Measurements from ENCODE around the gene NSF.

The NSF gene

GRCh38 chr17:46773221-46773605 lies 182.7 kb downstream of the NSF start:
- Histone ChIP-seq H3K4me3 (ENCODE audit: low read depth, low read length) (peak overlapping the region; percentile 43), H3K27me3 (ENCODE audit: control insufficient read depth, insufficient read depth, low read length) (peaks cover 73% of the 10 kb centered on the region), H3K9ac (ENCODE audit: low read depth, low read length) (no peak overlapping the region), H3K36me3 (ENCODE audit: control insufficient read depth, insufficient read depth, low read length) (no peaks in the 10 kb centered on the region), H3K4me1 (ENCODE audit: control insufficient read depth, insufficient read depth, low read length) (peaks cover 13% of the 10 kb centered on the region), H3K9me3 (ENCODE audit: control insufficient read depth, insufficient read depth, low read length) (no peaks in the 10 kb centered on the region)

- H3K36me3 ChIP-seq (ENCODE audit: control insufficient read depth, insufficient read depth, low read length) = no peaks in the 10 kb centered on the region
- no peak overlapping the region for H3K9ac ChIP-seq (ENCODE audit: low read depth, low read length)
- no peaks in the 10 kb centered on the region for H3K9me3 ChIP-seq (ENCODE audit: control insufficient read depth, insufficient read depth, low read length)
- H3K4me3 ChIP-seq (ENCODE audit: low read depth, low read length) = peak overlapping the region; percentile 22
- peaks cover 73% of the 10 kb centered on the region for H3K27me3 ChIP-seq (ENCODE audit: control insufficient read depth, insufficient read depth, low read length)
- H3K4me1 ChIP-seq (ENCODE audit: control insufficient read depth, insufficient read depth, low read length) = peaks cover 13% of the 10 kb centered on the region
These were observed 183.2 kb downstream of the NSF start for GRCh38 chr17:46773676-46774075.

- Histone ChIP-seq H3K27me3 (ENCODE audit: control insufficient read depth, insufficient read depth, low read length) (peaks cover 71% of the 10 kb centered on the region), H3K9ac (ENCODE audit: low read depth, low read length) (no peak overlapping the region), H3K4me3 (ENCODE audit: low read depth, low read length) (no peak overlapping the region), H3K36me3 (ENCODE audit: control insufficient read depth, insufficient read depth, low read length) (no peaks in the 10 kb centered on the region), H3K9me3 (ENCODE audit: control insufficient read depth, insufficient read depth, low read length) (no peaks in the 10 kb centered on the region), H3K4me1 (ENCODE audit: control insufficient read depth, insufficient read depth, low read length) (peaks cover 13% of the 10 kb centered on the region)
These were observed 183.8 kb downstream of the NSF start for GRCh38 chr17:46774108-46774737.

- Histone ChIP-seq H3K4me1 (ENCODE audit: control insufficient read depth, insufficient read depth, low read length) (peaks cover 9% of the 10 kb centered on the region), H3K4me3 (ENCODE audit: low read depth, low read length) (no peak overlapping the region), H3K9me3 (ENCODE audit: control insufficient read depth, insufficient read depth, low read length) (no peaks in the 10 kb centered on the region), H3K9ac (ENCODE audit: low read depth, low read length) (no peak overlapping the region), H3K36me3 (ENCODE audit: control insufficient read depth, insufficient read depth, low read length) (no peaks in the 10 kb centered on the region), H3K27me3 (ENCODE audit: control insufficient read depth, insufficient read depth, low read length) (peaks cover 63% of the 10 kb centered on the region)
These were observed 186.0 kb downstream of the NSF start for GRCh38 chr17:46776298-46777005.

- no peak overlapping the region for H3K4me3 ChIP-seq (ENCODE audit: low read depth, low read length)
- no peaks in the 10 kb centered on the region for H3K36me3 ChIP-seq (ENCODE audit: control insufficient read depth, insufficient read depth, low read length)
- H3K4me1 ChIP-seq (ENCODE audit: control insufficient read depth, insufficient read depth, low read length) = peaks cover 4% of the 10 kb centered on the region
- H3K9me3 ChIP-seq (ENCODE audit: control insufficient read depth, insufficient read depth, low read length) = no peaks in the 10 kb centered on the region
- H3K9ac ChIP-seq (ENCODE audit: low read depth, low read length) = no peak overlapping the region
- peaks cover 66% of the 10 kb centered on the region for H3K27me3 ChIP-seq (ENCODE audit: control insufficient read depth, insufficient read depth, low read length)
These were observed 187.8 kb downstream of the NSF start for GRCh38 chr17:46777943-46778915.

GRCh38 chr17:46780003-46780373 lies 189.5 kb downstream of the NSF start:
- Histone ChIP-seq H3K9ac (ENCODE audit: low read depth, low read length) (no peak overlapping the region), H3K36me3 (ENCODE audit: control insufficient read depth, insufficient read depth, low read length) (no peaks in the 10 kb centered on the region), H3K4me1 (ENCODE audit: control insufficient read depth, insufficient read depth, low read length) (no peaks in the 10 kb centered on the region), H3K9me3 (ENCODE audit: control insufficient read depth, insufficient read depth, low read length) (no peaks in the 10 kb centered on the region), H3K27me3 (ENCODE audit: control insufficient read depth, insufficient read depth, low read length) (peaks cover 54% of the 10 kb centered on the region), H3K4me3 (ENCODE audit: low read depth, low read length) (no peak overlapping the region)

- Histone ChIP-seq H3K4me1 (ENCODE audit: control insufficient read depth, insufficient read depth, low read length) (no peaks in the 10 kb centered on the region), H3K36me3 (ENCODE audit: control insufficient read depth, insufficient read depth, low read length) (no peaks in the 10 kb centered on the region), H3K4me3 (ENCODE audit: low read depth, low read length) (no peak overlapping the region), H3K27me3 (ENCODE audit: control insufficient read depth, insufficient read depth, low read length) (peaks cover 52% of the 10 kb centered on the region), H3K9me3 (ENCODE audit: control insufficient read depth, insufficient read depth, low read length) (no peaks in the 10 kb centered on the region), H3K9ac (ENCODE audit: low read depth, low read length) (no peak overlapping the region)
These were observed 191.9 kb downstream of the NSF start for GRCh38 chr17:46782250-46782953.

GRCh38 chr17:46783031-46783593 lies 192.6 kb downstream of the NSF start:
- H3K4me1 ChIP-seq (ENCODE audit: control insufficient read depth, insufficient read depth, low read length) = no peaks in the 10 kb centered on the region
- H3K9ac ChIP-seq (ENCODE audit: low read depth, low read length) = no peak overlapping the region
- peaks cover 49% of the 10 kb centered on the region for H3K27me3 ChIP-seq (ENCODE audit: control insufficient read depth, insufficient read depth, low read length)
- no peak overlapping the region for H3K4me3 ChIP-seq (ENCODE audit: low read depth, low read length)
- no peaks in the 10 kb centered on the region for H3K36me3 ChIP-seq (ENCODE audit: control insufficient read depth, insufficient read depth, low read length)
- H3K9me3 ChIP-seq (ENCODE audit: control insufficient read depth, insufficient read depth, low read length) = no peaks in the 10 kb centered on the region

GRCh38 chr17:46785696-46786095 lies 195.2 kb downstream of the NSF start:
- no peaks in the 10 kb centered on the region for H3K4me1 ChIP-seq (ENCODE audit: control insufficient read depth, insufficient read depth, low read length)
- H3K27me3 ChIP-seq (ENCODE audit: control insufficient read depth, insufficient read depth, low read length) = peaks cover 60% of the 10 kb centered on the region
- H3K9me3 ChIP-seq (ENCODE audit: control insufficient read depth, insufficient read depth, low read length) = no peaks in the 10 kb centered on the region
- H3K4me3 ChIP-seq (ENCODE audit: low read depth, low read length) = no peak overlapping the region
- H3K36me3 ChIP-seq (ENCODE audit: control insufficient read depth, insufficient read depth, low read length) = no peaks in the 10 kb centered on the region
- H3K9ac ChIP-seq (ENCODE audit: low read depth, low read length) = no peak overlapping the region

GRCh38 chr17:46787478-46787877 lies 197.0 kb downstream of the NSF start:
- Histone ChIP-seq H3K9me3 (ENCODE audit: control insufficient read depth, insufficient read depth, low read length) (no peaks in the 10 kb centered on the region), H3K4me3 (ENCODE audit: low read depth, low read length) (no peak overlapping the region), H3K9ac (ENCODE audit: low read depth, low read length) (no peak overlapping the region), H3K27me3 (ENCODE audit: control insufficient read depth, insufficient read depth, low read length) (peaks cover 74% of the 10 kb centered on the region), H3K4me1 (ENCODE audit: control insufficient read depth, insufficient read depth, low read length) (no peaks in the 10 kb centered on the region), H3K36me3 (ENCODE audit: control insufficient read depth, insufficient read depth, low read length) (no peaks in the 10 kb centered on the region)

- Histone ChIP-seq H3K36me3 (ENCODE audit: control insufficient read depth, insufficient read depth, low read length) (no peaks in the 10 kb centered on the region), H3K9me3 (ENCODE audit: control insufficient read depth, insufficient read depth, low read length) (no peaks in the 10 kb centered on the region), H3K9ac (ENCODE audit: low read depth, low read length) (no peak overlapping the region), H3K4me1 (ENCODE audit: control insufficient read depth, insufficient read depth, low read length) (no peaks in the 10 kb centered on the region), H3K27me3 (ENCODE audit: control insufficient read depth, insufficient read depth, low read length) (peaks cover 72% of the 10 kb centered on the region), H3K4me3 (ENCODE audit: low read depth, low read length) (no peak overlapping the region)
These were observed 197.8 kb downstream of the NSF start for GRCh38 chr17:46788300-46788699.
